Panc1 (cell line): ENCODE results near the gene NLRP1. TPM values are rescaled to one million over a fixed set of nuclear protein-coding genes. Genes with fewer than 3 reads are reported as not detected.

Experiments used
- ATAC-seq: fragments of 200-7000 bp; cut with Tn5 transposase; 2 replicates; pipeline ENCODE4 v1.9.1; 2020; ENCODE audit warnings: mild to moderate bottlenecking, moderate library complexity
- BruUV-seq: library from RNA; stranded (reverse); fragments of 400-500 nt; replicated peaks from 2 replicates; lab custom pipeline; 2021; lab: Mats Ljungman, UMichigan
- CTCF ChIA-PET: fragments of 300-600 bp; sonication (Branson Sonifier 250); formaldehyde crosslinking; loops from one replicate; lab custom pipeline; 2022; ENCODE audit warnings: antibody characterized with exemption; lab: Charles Lee
- POLR2A ChIA-PET: fragments of 300-600 bp; sonication (Branson Sonifier 250); formaldehyde crosslinking; loops from one replicate; lab custom pipeline; 2022; ENCODE audit warnings: antibody characterized with exemption; lab: Charles Lee
- DNase-seq: peaks from one replicate; pipeline ENCODE4 v3.0.0-alpha.2; 2010; ENCODE audit warnings: low read depth, low spot score
- H3K27ac ChIP-seq: 2 replicates; pipeline ENCODE4 v1.5.1; 2011; ENCODE audit warnings: mild to moderate bottlenecking, low read length, inconsistent platforms
- H3K27me3 ChIP-seq: fragments of 200-500 bp; sonication (Bioruptor generic); 2 replicates; pipeline ENCODE4 v1.6.0; 2014; ENCODE audit warnings: low read length, inconsistent platforms; ENCODE audit not compliant: control insufficient read depth, insufficient read depth
- H3K36me3 ChIP-seq: fragments of 200-500 bp; sonication (Bioruptor generic); 2 replicates; pipeline ENCODE4 v1.5.1; 2014; ENCODE audit warnings: inconsistent platforms, mild to moderate bottlenecking, low read length, moderate library complexity; ENCODE audit not compliant: control insufficient read depth, insufficient read depth
- H3K4me1 ChIP-seq: 2 replicates; pipeline ENCODE4 v1.5.1; 2011; ENCODE audit warnings: inconsistent platforms, mild to moderate bottlenecking, low read length, moderate library complexity; ENCODE audit not compliant: control insufficient read depth, insufficient read depth
- H3K4me3 ChIP-seq, 2 experiments: 2 replicates each; pipeline ENCODE4 v1.5.1; 2011 to 2012; ENCODE audit warnings: low read depth in 2 of 2, low read length in 2 of 2, mild to moderate bottlenecking in 2 of 2, inconsistent platforms in 1 of 2, moderate library complexity in 1 of 2
- H3K9me3 ChIP-seq: fragments of 200-500 bp; sonication (Bioruptor generic); 2 replicates; pipeline ENCODE4 v1.5.1; 2014; ENCODE audit warnings: low read depth, mild to moderate bottlenecking, inconsistent platforms, low read length, moderate library complexity; ENCODE audit not compliant: control insufficient read depth, insufficient read depth
- POLR2AphosphoS5 ChIP-seq: IDR thresholded peaks from 2 replicates; pipeline ENCODE4 v1.6.1; 2012; ENCODE audit warnings: mild to moderate bottlenecking, low read depth, low read length, moderate library complexity
- SIN3A ChIP-seq: IDR thresholded peaks from 2 replicates; pipeline ENCODE4 v1.6.1; 2012; ENCODE audit warnings: low read depth, mild to moderate bottlenecking, low read length, moderate library complexity, borderline replicate concordance; ENCODE audit not compliant: insufficient read depth
- TCF7L2 ChIP-seq: IDR thresholded peaks from 2 replicates; pipeline ENCODE4 v1.6.1; 2011; ENCODE audit warnings: mild to moderate bottlenecking, low read depth, low read length, inconsistent platforms
- in situ Hi-C: cut with HindIII; loops from 2 replicates; pipeline ENCODE4 v1.10.0; 2016; ENCODE audit warnings: low sequenced_read_pairs, low pct_unique_long_range_greater_than_20kb
- intact Hi-C: fragments of 100-400 bp; cut with micrococcal nuclease; formaldehyde crosslinking; loops from one replicate; pipeline ENCODE4 v1.10.0; 2022; ENCODE audit not compliant: unreplicated experiment
- total RNA-seq: library from RNA; stranded (reverse); gene quantifications from one replicate; pipeline ENCODE4 v1.2.1, GENCODE V29; 2021; ENCODE audit not compliant: unreplicated experiment
- TF ChIP-seq, protein P1 (sequence below), 2 experiments: IDR thresholded peaks; 2 replicates each; pipeline ENCODE4 v1.6.1; 2011 to 2012; ENCODE audit warnings: low read depth in 2 of 2, control low read depth in 1 of 2, low read length in 1 of 2, mild to moderate bottlenecking in 1 of 2, moderate library complexity in 1 of 2; ENCODE audit not compliant: insufficient read depth in 1 of 2
- TF ChIP-seq, protein P2 (sequence below): fragments of 450-650 bp; IDR thresholded peaks from 2 replicates; pipeline ENCODE4 v1.5.1; 2017; ENCODE audit warnings: mild to moderate bottlenecking

Gene NLRP1
- total RNA-seq, 1 experiment from 2014 or later, result 0.57 TPM

DNA sequence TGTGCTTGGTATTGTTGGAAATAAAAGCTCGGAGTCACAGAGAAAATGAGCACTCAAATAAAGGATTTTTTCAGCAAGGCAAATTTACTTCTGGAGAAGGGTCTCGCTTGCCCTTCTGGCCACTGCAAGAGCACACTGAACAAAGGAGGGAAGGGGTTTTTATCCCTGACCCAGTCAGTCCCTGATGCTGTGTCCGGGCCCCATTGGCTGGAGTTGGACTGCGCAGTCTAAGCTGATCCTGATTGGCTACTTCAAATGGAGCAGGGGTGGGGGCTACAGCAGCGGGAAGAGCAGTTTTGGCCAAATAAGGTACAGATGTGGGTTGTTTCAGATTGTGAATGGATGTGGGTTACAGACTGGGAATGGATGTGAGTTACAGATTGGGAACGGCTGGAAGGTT is 4.3 kb upstream of the NLRP1 start:
- BruUV-seq, result no TSS peak
- intact Hi-C loops (loop anchor here (5.0 kb wide), 1 partner anchor 119 kb away; no protein-coding TSS in a partner anchor), in situ Hi-C loops (no loop called here)
- Histone ChIP-seq H3K36me3 (no peaks in the 10 kb centered on the region), H3K4me3 (no peak overlapping the region), H3K4me1 (no peaks in the 10 kb centered on the region), H3K27ac (no peak overlapping the region), H3K9me3 (no peaks in the 10 kb centered on the region), H3K27me3 (no peaks in the 10 kb centered on the region)
- TF ChIP-seq, protein P1, sequence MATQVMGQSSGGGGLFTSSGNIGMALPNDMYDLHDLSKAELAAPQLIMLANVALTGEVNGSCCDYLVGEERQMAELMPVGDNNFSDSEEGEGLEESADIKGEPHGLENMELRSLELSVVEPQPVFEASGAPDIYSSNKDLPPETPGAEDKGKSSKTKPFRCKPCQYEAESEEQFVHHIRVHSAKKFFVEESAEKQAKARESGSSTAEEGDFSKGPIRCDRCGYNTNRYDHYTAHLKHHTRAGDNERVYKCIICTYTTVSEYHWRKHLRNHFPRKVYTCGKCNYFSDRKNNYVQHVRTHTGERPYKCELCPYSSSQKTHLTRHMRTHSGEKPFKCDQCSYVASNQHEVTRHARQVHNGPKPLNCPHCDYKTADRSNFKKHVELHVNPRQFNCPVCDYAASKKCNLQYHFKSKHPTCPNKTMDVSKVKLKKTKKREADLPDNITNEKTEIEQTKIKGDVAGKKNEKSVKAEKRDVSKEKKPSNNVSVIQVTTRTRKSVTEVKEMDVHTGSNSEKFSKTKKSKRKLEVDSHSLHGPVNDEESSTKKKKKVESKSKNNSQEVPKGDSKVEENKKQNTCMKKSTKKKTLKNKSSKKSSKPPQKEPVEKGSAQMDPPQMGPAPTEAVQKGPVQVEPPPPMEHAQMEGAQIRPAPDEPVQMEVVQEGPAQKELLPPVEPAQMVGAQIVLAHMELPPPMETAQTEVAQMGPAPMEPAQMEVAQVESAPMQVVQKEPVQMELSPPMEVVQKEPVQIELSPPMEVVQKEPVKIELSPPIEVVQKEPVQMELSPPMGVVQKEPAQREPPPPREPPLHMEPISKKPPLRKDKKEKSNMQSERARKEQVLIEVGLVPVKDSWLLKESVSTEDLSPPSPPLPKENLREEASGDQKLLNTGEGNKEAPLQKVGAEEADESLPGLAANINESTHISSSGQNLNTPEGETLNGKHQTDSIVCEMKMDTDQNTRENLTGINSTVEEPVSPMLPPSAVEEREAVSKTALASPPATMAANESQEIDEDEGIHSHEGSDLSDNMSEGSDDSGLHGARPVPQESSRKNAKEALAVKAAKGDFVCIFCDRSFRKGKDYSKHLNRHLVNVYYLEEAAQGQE (IDR thresholded peaks at IDR 0.05; ENCODE audit: insufficient read depth in 1 of 2, low read depth in 2 of 2, low read length in 1 of 2), result no peak
- TF ChIP-seq POLR2AphosphoS5 (no peak), SIN3A (no peak), TCF7L2 (no peak)
- TF ChIP-seq, protein P2, sequence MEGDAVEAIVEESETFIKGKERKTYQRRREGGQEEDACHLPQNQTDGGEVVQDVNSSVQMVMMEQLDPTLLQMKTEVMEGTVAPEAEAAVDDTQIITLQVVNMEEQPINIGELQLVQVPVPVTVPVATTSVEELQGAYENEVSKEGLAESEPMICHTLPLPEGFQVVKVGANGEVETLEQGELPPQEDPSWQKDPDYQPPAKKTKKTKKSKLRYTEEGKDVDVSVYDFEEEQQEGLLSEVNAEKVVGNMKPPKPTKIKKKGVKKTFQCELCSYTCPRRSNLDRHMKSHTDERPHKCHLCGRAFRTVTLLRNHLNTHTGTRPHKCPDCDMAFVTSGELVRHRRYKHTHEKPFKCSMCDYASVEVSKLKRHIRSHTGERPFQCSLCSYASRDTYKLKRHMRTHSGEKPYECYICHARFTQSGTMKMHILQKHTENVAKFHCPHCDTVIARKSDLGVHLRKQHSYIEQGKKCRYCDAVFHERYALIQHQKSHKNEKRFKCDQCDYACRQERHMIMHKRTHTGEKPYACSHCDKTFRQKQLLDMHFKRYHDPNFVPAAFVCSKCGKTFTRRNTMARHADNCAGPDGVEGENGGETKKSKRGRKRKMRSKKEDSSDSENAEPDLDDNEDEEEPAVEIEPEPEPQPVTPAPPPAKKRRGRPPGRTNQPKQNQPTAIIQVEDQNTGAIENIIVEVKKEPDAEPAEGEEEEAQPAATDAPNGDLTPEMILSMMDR, result no peak
- CTCF ChIA-PET, result no interaction called here
- no peak for DNase-seq
- POLR2A ChIA-PET, result no interaction called here
- no peak for ATAC-seq

GRCh38 chr17:5587438-5588032 is 3.2 kb upstream of the NLRP1 start:
- POLR2A ChIA-PET, result no interaction called here
- Histone ChIP-seq H3K27ac (no peak overlapping the region), H3K4me3 (no peak overlapping the region), H3K9me3 (no peaks in the 10 kb centered on the region), H3K36me3 (no peaks in the 10 kb centered on the region), H3K27me3 (no peaks in the 10 kb centered on the region), H3K4me1 (no peaks in the 10 kb centered on the region)
- CTCF ChIA-PET, result no interaction called here
- no peak for DNase-seq
- peak; percentile 84 for ATAC-seq
- intact Hi-C loops (loop anchor here (2.0 to 5.0 kb wide), 2 partner anchors 120 to 835 kb away; no protein-coding TSS in a partner anchor), in situ Hi-C loops (no loop called here)
- TF ChIP-seq, protein P2, result peak; percentile 86
- TF ChIP-seq POLR2AphosphoS5, result no peak
- BruUV-seq, result no TSS peak
